Coronary artery (tissue), 2 donors: Measurements from ENCODE around the gene IGFBPL1.

Source experiments
- DNase-seq: peaks from one replicate; pipeline ENCODE4 v3.0.0-alpha.2; 2017; ENCODE audit warnings: low spot score
- H3K27ac ChIP-seq, 2 donors: fragments of 200-600 bp; sonication (generic); one replicate each; pipeline ENCODE4 v1.5.1; 2016 to 2019
- H3K4me3 ChIP-seq: fragments of 200-600 bp; sonication (generic); 2 replicates; pipeline ENCODE4 v1.5.1; 2016; ENCODE audit warnings: mild to moderate bottlenecking, moderate library complexity
- CTCF ChIP-seq: fragments of 200-600 bp; sonication (generic); IDR thresholded peaks from one replicate; pipeline ENCODE4 v1.5.1; 2019; ENCODE audit warnings: antibody characterized with exemption

The IGFBPL1 gene

DNA sequence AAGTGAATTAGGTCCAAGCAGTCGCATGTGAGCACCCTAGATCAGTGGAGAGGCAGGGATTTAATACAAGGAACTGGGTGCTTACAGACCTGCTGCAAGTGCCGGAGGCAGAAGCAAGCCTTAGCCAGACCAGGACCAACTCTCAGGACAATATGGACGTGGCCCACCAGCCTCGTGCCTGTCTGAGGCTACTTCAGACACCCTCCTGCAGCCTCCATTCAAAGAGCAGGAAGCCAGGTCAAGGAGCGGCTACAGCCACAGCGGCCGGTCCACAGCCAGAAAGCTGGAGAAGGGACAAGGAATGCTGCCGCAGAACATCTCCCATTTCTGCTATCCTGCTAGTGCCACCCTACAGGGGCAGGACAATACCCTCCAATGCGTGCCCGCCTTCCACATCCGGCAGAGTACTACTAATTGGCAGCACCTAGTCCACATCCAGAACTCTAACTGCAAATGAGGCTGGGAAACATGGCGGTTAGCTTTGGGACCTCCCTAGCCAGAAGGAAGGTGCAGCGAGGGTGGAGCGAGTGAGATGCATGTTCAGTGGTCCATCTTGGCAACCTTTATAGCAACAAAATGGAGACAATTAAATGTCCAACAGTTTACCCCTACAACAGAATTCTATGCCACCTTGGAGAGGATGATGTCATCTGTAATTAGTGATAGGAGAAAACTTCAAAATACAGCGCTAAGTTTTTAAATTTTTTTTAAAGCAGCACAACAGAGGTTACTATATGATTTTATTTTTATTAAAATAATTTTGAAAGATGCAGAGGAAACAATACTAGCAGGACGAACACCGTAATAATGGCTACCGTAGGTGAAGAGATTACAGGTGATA, 32.8 kb downstream of the IGFBPL1 start:
- TF ChIP-seq CTCF = no peak
- DNase-seq = no peak
- H3K4me3 ChIP-seq = no peak overlapping the region
- peak overlapping the region; percentile 90 to 93 for H3K27ac ChIP-seq

DNA sequence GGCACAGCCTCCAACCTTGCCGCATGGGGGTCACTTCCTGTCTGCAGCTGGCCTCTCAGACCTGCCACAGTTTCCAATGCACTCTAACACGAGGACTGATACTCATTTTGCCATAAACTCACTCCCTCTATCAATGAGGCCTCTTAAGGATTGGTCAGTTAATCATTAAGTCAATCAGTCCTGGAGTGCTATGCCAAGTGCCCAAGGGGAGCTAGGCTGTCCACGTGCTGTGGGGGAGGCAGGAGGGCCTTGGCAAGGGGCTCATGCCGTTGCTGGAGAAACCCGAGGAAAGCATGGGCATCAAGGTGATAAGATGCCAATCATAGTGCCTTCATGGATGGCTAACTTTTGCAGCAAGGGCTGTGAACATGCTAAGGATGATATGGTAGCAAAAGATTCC, 33.4 kb downstream of the IGFBPL1 start:
- no peak for DNase-seq
- Histone ChIP-seq H3K4me3 (no peak overlapping the region), H3K27ac (peak overlapping the region; percentile 87 to 93)
- no peak for TF ChIP-seq CTCF

- Histone ChIP-seq H3K27ac (peak overlapping the region; percentile 87 to 93), H3K4me3 (no peak overlapping the region)
- no peak for TF ChIP-seq CTCF
- DNase-seq = no peak
These were observed 33.8 kb downstream of the IGFBPL1 start for GRCh38 chr9:38390442-38390841.

GRCh38 chr9:38389313-38389712, 34.9 kb downstream of the IGFBPL1 start:
- H3K4me3 ChIP-seq = no peak overlapping the region
- no peak for TF ChIP-seq CTCF
- DNase-seq = no peak
- peak overlapping the region; percentile 87 for H3K27ac ChIP-seq

- Histone ChIP-seq H3K27ac (peak overlapping the region; percentile 87), H3K4me3 (no peak overlapping the region)
- DNase-seq = no peak
- TF ChIP-seq CTCF = no peak
These were observed 35.7 kb downstream of the IGFBPL1 start for GRCh38 chr9:38388283-38389223.

- Histone ChIP-seq H3K27ac (peak overlapping the region; percentile 87), H3K4me3 (no peak overlapping the region)
- DNase-seq = no peak
- TF ChIP-seq CTCF = no peak
These were observed 36.5 kb downstream of the IGFBPL1 start for GRCh38 chr9:38387751-38388150.
